GM12872 (cell line): ENCODE data around the gene FRMPD1.

Experiments
- TF ChIP-seq, protein P1 (sequence below): IDR thresholded peaks from 3 replicates; pipeline ENCODE4 v1.5.1; 2011; ENCODE audit warnings: low read depth, mild to moderate bottlenecking, low read length, moderate library complexity; ENCODE audit not compliant: insufficient read depth

Gene FRMPD1

DNA sequence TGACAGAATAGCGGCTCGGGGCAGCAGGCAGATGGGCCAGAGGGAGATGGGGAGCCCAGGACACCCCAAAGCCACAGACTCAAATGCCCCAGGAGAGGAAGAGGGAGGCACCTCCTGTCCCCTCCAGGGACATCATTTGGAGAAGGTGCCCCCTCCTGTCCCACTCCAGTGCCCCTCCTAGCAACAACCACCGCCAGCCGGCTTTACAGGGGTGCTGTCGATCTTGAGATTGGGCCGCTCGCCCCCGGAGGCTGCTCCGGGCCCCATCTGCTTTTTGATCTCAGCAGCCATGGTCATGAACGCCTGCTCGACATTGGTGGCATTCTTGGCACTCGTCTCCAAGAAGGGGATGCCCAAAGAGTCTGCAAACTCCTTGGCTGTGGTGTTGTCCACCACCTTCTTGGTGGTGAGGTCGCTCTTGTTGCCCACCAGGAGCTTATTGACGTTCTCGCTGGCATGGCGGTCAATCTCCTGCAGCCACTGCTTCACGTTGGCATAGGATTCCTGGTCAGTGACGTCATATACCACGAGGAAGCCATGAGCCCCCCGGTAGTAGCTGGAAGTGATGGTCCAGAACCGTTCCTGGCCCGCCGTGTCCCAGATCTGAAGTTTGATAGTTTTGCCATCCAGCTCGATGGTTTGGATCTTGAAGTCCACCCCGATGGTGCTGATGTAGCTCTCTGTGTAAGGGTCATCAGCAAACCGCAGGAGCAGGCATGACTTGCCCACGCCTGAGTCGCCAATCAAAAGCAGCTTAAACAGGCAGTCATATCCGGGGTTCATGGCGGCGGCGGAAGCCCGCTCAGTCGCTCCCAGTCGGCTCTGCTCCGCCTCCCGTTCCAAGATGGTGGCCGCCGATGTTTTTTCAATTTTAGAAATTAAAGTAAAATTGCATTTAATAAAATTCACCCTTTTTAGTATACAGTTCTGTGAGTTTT is 14.0 kb upstream of the FRMPD1 start:
- TF ChIP-seq, protein P1, sequence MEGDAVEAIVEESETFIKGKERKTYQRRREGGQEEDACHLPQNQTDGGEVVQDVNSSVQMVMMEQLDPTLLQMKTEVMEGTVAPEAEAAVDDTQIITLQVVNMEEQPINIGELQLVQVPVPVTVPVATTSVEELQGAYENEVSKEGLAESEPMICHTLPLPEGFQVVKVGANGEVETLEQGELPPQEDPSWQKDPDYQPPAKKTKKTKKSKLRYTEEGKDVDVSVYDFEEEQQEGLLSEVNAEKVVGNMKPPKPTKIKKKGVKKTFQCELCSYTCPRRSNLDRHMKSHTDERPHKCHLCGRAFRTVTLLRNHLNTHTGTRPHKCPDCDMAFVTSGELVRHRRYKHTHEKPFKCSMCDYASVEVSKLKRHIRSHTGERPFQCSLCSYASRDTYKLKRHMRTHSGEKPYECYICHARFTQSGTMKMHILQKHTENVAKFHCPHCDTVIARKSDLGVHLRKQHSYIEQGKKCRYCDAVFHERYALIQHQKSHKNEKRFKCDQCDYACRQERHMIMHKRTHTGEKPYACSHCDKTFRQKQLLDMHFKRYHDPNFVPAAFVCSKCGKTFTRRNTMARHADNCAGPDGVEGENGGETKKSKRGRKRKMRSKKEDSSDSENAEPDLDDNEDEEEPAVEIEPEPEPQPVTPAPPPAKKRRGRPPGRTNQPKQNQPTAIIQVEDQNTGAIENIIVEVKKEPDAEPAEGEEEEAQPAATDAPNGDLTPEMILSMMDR = no peak

DNA sequence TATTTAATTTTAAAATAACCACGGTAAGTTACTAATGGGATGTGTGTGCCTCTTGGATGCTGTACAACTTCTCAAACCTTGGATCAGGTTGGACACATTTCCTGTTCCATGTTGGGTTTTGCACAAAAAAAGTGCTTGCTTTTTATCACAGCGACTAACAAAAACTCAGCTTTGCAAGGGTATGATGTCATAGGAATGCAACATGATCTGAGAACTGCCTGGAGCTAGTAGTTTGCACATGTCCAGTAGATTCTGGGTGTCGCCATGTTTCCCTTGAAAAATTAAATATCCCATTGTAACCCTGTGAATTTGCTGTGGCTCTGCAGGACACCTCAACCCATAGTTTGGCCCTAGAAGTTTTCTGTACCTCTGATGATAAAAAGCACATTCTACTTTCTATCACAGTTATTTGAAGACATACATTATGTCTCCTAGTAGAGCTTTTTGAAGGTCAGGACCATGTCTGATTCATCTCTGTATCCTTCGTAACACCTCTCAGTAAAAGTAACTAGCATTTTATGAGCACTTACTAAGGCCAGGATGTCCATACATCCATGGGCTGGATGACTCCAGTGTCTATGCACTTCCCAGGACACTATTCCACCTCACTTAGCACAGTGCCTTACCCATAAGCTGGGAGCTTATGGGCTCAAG is 11.5 kb upstream of the FRMPD1 start:
- TF ChIP-seq, protein P1 = no peak

DNA sequence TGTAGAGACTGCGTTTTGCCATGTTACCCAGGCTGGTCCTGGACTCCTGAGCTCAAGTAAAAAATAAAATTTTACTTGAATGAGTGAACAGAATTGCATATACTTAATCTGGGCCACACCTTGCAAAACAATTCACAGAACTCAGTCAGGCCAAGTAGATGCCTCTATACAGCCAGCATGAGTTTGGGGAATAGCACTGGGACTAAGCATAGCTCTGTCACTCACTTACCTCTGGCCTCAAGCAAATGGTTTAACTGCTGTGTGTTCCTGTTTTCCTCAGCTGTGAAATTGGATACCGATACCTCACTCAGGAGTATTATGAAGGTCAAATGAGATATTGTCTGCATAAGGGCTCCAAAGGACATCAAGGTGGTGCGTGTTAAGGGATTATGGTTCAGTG is 10.9 kb upstream of the FRMPD1 start:
- TF ChIP-seq, protein P1 = no peak

DNA sequence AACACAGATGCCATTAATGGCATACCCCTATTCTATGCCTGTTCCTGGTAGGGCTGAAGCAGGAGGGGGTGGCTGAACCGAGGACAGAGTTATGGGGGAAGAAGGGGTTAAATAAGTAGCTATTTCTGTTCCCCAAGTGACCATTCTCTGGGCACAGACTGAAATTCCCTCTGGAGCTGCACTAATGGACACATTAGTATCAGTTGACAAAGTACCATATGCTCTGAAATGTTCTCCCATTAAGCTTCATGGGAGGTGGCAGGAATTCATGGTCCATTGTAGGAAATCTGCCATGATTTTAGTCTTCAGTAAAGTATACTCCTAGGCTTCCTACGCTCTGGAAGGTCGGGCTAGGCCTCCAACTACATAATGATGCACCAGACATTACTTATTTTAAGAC is 10.5 kb upstream of the FRMPD1 start:
- TF ChIP-seq, protein P1 = no peak

DNA sequence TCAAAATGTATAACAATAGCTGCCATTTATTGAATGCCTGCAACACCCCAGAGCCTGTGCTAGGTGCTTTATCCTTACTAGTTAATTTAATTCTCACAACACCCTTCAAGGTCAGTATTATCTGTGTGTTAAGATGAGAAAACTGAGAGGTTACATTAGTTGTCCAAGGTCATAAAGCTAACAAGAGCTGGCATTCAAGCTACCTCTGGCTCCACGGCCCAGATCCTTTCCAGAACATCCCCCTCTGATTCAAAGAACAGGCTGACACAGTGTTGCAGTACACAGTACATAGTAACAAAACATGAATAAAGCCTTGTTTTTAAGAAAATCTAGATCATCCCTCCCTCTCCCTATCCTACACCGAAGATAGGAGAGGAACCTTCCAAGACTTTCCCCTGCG is 9.4 kb upstream of the FRMPD1 start:
- TF ChIP-seq, protein P1 = no peak

DNA sequence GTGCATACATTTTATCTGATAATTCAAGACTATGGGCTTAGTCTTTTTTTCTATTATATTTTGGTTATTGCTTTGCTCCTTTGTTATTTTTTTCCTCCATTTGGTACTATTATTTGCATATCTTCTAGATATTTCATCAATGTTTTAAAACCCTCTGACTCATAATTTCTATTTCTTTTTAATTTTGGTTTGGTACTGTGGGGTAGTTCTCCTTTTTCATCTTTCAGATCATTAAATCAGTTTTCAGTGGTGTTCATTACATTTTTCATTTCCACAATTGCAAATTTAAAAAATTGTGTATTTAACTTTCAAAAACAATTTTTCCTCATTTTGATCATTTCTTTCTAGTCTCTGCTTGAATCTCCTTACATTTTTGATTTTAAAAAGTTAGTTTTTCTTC is 7.5 kb upstream of the FRMPD1 start:
- TF ChIP-seq, protein P1 = no peak

DNA sequence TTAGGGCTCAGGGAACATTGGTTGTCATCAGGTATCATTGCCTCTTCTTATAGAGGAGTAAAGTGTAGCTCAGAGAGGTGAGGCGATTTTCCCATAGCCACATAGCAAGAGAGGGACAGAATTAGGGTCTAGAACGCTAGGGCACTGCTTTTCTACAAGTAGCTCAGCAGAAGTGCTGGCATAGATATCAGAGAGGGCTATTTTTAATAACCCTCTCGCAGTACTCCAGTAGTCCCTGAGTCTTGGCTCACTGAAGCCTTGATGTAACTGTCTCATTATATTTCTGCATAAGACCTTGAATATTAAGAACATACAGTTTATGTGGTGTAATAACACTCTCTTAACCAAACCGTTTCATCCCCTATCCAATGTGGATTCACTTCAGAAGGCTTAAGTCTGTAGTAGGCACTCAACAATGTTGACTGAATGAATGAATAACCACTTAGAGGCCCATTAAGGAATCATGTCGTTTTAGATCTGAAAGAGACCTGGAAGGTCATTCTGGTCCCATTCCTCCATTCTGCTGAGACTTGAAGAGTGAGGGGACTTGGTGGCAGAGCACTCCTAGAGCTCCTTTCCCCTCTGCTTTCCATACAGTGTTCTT is 4.7 kb upstream of the FRMPD1 start:
- TF ChIP-seq, protein P1 = no peak
